ENCODE measurements around the gene PRKAR2B. TPM values are rescaled to one million over a fixed set of nuclear protein-coding genes. Genes with fewer than 3 reads are reported as not detected.

Gene PRKAR2B
- polyA plus RNA-seq, 3 donors, result 2.5 to 5.6 (median 3.5) TPM

DNA sequence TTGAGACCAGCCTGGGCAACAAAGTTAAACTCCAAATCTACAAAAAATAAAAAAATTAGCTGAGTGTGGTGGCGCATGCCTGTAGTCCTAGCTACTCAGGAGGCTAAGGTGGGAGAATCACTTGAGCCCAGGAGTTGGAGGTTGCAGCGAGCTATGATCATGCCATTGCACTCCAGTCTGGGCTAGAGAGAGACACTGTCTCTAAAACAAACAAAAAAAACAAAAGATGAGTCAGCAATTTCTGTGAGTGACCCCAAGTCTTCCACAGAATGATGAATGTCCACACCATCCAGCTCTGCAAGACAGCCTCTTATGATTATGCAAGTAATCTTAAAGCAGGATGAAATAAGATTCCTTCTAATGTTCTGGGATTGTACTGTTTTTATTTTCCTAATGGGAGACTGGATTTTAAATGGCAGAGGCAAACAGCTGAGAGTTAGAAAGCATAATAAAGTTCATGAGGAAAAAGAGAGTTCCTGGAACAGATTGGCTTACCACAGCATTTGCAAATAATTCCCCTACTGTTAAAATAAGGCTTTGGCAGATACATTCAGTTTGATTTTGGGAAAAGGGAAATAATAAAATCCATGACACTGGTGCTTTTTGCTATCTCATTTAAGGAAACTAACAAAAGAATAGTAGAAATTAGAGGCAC, 18.9 kb upstream of the PRKAR2B start:
- H3K9ac ChIP-seq (ENCODE audit: insufficient read depth, low read length, poor library complexity, severe bottlenecking), result no peak overlapping the region
- H2AFZ ChIP-seq (ENCODE audit: insufficient read depth, low read depth, low read length, poor library complexity, severe bottlenecking), result no peak overlapping the region
- 83% methylated on average over 2 of the region's 2 CpGs for WGBS (ENCODE audit: insufficient coverage)

DNA sequence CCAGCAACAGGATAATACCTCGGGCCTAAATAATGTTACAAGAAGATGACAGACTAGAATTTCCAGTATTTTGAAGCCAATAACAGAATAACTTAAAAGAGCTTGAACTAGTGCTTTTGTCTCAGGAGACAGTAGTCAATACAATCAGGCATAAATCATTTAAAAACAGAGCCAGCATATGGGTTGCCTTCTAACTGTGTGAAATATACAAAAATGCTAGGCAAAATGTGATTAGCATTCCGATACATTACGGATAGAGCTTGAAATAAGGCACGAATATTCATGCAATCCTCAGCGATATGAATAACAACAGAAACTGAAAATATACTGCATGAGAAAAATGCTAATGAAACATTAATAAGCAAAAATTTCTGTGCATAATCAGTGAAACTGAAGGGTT, 18.3 kb upstream of the PRKAR2B start:
- no peaks in the 10 kb centered on the region for H3K79me2 ChIP-seq (ENCODE audit: insufficient read depth, low read length)
- H3K4me1 ChIP-seq (ENCODE audit: control insufficient read depth in 1 of 2, insufficient read depth in 2 of 2, low read length in 2 of 2), result peaks cover 34 to 45% of the 10 kb centered on the region in 2 donors
- no peak overlapping the region for H3K4me3 Mint-ChIP-seq
- peak overlapping the region in 1 of 2 donors; percentile 52 for H3K27ac ChIP-seq (ENCODE audit: low read depth in 1 of 2, low read length in 2 of 2)
- peaks cover 0 to 11% (median 5%) of the 10 kb centered on the region in 7 donors for H3K9me3 Mint-ChIP-seq
- TF ChIP-seq CTCF (IDR thresholded peaks at IDR 0.05), result no peak
- no peaks in the 10 kb centered on the region for H3K9me3 ChIP-seq (replicated peaks in 1 of 2; ENCODE audit: control insufficient read depth in 1 of 2, insufficient read depth in 1 of 2, low read length in 2 of 2)
- H3K4me2 ChIP-seq (replicated peaks; ENCODE audit: extremely low read depth, low read length, poor library complexity, severe bottlenecking), result no peak overlapping the region
- no peak overlapping the region for H3K27ac Mint-ChIP-seq
- peaks cover 46% of the 10 kb centered on the region for H3K4me1 Mint-ChIP-seq
- no peak for DNase-seq
- H3K9ac ChIP-seq (ENCODE audit: insufficient read depth, low read length, poor library complexity, severe bottlenecking), result no peak overlapping the region
- H4K20me1 ChIP-seq (ENCODE audit: insufficient read depth, low read length), result no peaks in the 10 kb centered on the region
- no peak overlapping the region for H2AFZ ChIP-seq (ENCODE audit: insufficient read depth, low read depth, low read length, poor library complexity, severe bottlenecking)
- no CpG with 5 or more reads among the region's 5 CpGs for WGBS (ENCODE audit: insufficient coverage)
- H3K27me3 ChIP-seq (ENCODE audit: control insufficient read depth in 2 of 2, insufficient read depth in 2 of 2, low read length in 2 of 2), result no peaks in the 10 kb centered on the region
- H3K4me3 ChIP-seq (replicated peaks in 1 of 3; ENCODE audit: low read depth in 2 of 3, low read length in 3 of 3), result no peak overlapping the region
- H3K36me3 Mint-ChIP-seq, result no peaks in the 10 kb centered on the region
- intact Hi-C loops (cut with micrococcal nuclease), result no loop called here
- peaks cover 0 to 2% (median 1%) of the 10 kb centered on the region in 3 donors for H3K27me3 Mint-ChIP-seq (ENCODE audit: low read depth in 3 of 3)
- no peaks in the 10 kb centered on the region for H3K36me3 ChIP-seq (replicated peaks in 1 of 2; ENCODE audit: control insufficient read depth in 1 of 2, insufficient read depth in 2 of 2, low read length in 2 of 2)

More for the DNA sequence above, 18.9 kb upstream of the PRKAR2B start:
- intact Hi-C loops (cut with micrococcal nuclease), result no loop called here
- Histone ChIP-seq H3K27me3 (ENCODE audit: control insufficient read depth in 2 of 2, insufficient read depth in 2 of 2, low read length in 2 of 2) (no peaks in the 10 kb centered on the region), H3K9me3 (replicated peaks in 1 of 2; ENCODE audit: control insufficient read depth in 1 of 2, insufficient read depth in 1 of 2, low read length in 2 of 2) (no peaks in the 10 kb centered on the region), H3K4me3 (replicated peaks in 1 of 3; ENCODE audit: low read depth in 2 of 3, low read length in 3 of 3) (no peak overlapping the region), H3K36me3 (replicated peaks in 1 of 2; ENCODE audit: control insufficient read depth in 1 of 2, insufficient read depth in 2 of 2, low read length in 2 of 2) (no peaks in the 10 kb centered on the region), H4K20me1 (ENCODE audit: insufficient read depth, low read length) (no peaks in the 10 kb centered on the region), H3K4me2 (replicated peaks; ENCODE audit: extremely low read depth, low read length, poor library complexity, severe bottlenecking) (no peak overlapping the region), H3K79me2 (ENCODE audit: insufficient read depth, low read length) (no peaks in the 10 kb centered on the region), H3K4me1 (ENCODE audit: control insufficient read depth in 1 of 2, insufficient read depth in 2 of 2, low read length in 2 of 2) (peaks cover 34 to 45% of the 10 kb centered on the region in 2 donors), H3K27ac (ENCODE audit: low read depth in 1 of 2, low read length in 2 of 2) (no peak overlapping the region)
- Mint-ChIP-seq H3K4me3 (no peak overlapping the region), H3K27ac (peak overlapping the region in 1 of 7 donors; percentile 35), H3K27me3 (ENCODE audit: low read depth in 3 of 3) (peaks cover 0 to 2% (median 1%) of the 10 kb centered on the region in 3 donors), H3K36me3 (no peaks in the 10 kb centered on the region), H3K9me3 (peaks cover 0 to 11% (median 5%) of the 10 kb centered on the region in 7 donors), H3K4me1 (peaks cover 46% of the 10 kb centered on the region)
- peak in 2 of 3 donors; percentile 8 to 20 for DNase-seq
- no peak for TF ChIP-seq CTCF (IDR thresholded peaks at IDR 0.05)

Measured in CD14-positive monocyte (primary cell).